Fibroblast of the aortic adventitia (primary cell): ENCODE measurements around the gene LPIN1. TPM values are rescaled to one million over a fixed set of nuclear protein-coding genes. Genes with fewer than 3 reads are reported as not detected.
A peak's percentile ranks its signal among the peaks of the same experiment; 100 is the strongest.

Experiments
- DNase-seq: peaks from one replicate; pipeline ENCODE4 v3.0.0-alpha.2; 2010; ENCODE audit warnings: low read depth
- H3K4me3 ChIP-seq: 2 replicates; pipeline ENCODE4 v1.5.1; 2011; ENCODE audit warnings: low read depth, mild to moderate bottlenecking, control low read depth, low read length, moderate library complexity
- total RNA-seq: library from RNA; depleted of rRNA; stranded (reverse); fragments of >200 nt; gene quantifications from 2 replicates; pipeline ENCODE4 v1.2.3, GENCODE V29; 2012; ENCODE audit warnings: low replicate concordance
- TF ChIP-seq, protein P1 (sequence below): IDR thresholded peaks from 2 replicates; pipeline ENCODE4 v1.5.1; 2011; ENCODE audit warnings: mild to moderate bottlenecking, low read length, control low read depth, inconsistent platforms; ENCODE audit not compliant: insufficient read depth

Gene LPIN1
- total RNA-seq, 1 donor: 50.4 TPM

DNA sequence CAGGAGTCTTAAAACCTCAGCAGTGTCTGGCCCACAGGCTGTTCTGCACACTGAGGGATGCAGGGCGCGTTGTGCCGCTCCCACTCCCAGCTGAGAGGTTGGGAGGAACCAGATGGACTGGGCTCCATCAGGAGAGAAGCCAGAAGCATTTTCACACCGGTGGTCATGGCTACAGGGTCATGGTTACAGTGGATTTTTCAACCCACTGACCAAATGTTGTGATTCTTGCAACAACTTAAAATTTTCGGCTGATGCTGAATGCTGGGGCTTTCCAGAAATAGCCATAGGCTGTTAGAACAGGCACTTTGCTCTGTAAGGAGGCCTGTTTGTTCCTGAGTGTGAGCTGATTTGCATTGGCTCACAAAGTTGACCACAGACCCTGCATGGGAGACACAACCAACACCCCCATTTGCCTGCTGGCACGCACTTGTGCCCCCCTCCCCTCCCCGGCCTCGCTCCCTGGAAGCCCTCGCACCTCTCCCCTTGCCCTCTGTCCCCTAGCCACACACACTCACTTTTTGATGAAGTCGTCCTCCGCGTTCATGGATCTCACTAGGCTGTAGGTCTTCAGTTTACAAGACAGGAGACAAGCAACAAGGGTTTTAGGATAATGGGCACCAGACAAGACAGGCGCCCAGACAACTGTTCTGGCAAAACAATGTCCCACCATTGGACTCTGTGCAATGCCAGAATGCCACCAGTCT, 3.4 kb downstream of the LPIN1 start:
- H3K4me3 ChIP-seq: peak overlapping the region; percentile 40
- DNase-seq: peak; percentile 32
- TF ChIP-seq, protein P1, sequence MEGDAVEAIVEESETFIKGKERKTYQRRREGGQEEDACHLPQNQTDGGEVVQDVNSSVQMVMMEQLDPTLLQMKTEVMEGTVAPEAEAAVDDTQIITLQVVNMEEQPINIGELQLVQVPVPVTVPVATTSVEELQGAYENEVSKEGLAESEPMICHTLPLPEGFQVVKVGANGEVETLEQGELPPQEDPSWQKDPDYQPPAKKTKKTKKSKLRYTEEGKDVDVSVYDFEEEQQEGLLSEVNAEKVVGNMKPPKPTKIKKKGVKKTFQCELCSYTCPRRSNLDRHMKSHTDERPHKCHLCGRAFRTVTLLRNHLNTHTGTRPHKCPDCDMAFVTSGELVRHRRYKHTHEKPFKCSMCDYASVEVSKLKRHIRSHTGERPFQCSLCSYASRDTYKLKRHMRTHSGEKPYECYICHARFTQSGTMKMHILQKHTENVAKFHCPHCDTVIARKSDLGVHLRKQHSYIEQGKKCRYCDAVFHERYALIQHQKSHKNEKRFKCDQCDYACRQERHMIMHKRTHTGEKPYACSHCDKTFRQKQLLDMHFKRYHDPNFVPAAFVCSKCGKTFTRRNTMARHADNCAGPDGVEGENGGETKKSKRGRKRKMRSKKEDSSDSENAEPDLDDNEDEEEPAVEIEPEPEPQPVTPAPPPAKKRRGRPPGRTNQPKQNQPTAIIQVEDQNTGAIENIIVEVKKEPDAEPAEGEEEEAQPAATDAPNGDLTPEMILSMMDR: no peak

DNA sequence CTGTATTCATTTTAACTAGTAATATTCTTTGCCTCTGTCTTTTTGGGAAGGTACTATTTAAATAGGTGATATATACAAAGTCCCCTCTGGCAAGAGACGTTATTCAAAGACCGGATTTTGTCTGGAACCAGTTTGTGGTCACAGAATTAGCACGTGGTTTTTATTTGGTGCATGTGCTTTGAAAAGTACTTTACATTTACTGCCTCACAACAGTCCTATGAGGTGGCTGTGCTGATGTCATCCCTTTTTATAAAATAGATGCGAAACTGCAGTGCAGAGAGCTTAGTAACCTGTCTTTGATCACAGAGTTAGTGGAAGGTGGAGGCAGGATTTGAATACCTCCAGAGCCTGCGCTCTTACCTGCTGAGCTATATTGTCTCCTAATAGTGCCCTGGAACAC, 4.0 kb downstream of the LPIN1 start:
- H3K4me3 ChIP-seq: no peak overlapping the region
- DNase-seq: no peak
- TF ChIP-seq, protein P1: no peak

DNA sequence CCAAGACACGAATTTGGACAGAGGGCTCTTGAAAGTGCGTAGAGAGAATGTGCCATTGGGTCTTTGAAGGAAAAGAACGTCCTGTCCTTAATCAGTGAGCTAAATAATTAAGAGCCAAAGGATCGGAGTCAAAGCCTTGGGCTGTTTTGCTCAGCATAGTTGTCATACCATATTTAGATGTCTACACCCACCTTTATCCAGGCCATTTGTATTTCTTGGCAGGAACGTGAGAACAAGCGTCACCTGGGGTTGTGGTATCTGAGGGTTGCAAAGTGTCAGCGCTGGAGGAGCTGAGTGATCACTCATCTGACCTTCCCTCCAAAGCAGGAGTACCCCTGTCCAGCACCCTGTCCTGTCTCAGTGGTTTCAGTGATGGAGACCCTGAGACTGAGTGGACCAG, 4.5 kb downstream of the LPIN1 start:
- TF ChIP-seq, protein P1: no peak
- DNase-seq: no peak
- H3K4me3 ChIP-seq: no peak overlapping the region

DNA sequence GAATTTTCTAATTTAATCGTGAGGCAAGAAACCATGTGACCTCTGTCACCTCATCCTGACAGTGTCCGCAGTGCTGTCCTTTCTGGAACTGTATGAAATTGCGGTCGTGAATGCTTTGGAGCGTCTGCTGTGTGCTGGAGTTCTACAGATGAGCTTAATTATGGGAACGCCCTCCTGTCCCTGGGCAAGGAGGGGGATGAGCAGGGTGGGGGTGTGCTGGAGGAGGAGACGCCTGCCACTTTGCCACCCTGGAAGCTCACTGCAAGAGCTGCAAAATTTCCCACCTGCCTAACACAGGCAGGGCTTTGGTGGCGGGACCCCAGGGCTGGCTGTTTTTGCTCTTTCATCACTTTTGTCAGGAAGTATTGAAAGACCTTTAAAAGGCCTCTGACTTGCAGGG, 6.5 kb downstream of the LPIN1 start:
- H3K4me3 ChIP-seq: no peak overlapping the region
- DNase-seq: no peak
- TF ChIP-seq, protein P1: no peak

DNA sequence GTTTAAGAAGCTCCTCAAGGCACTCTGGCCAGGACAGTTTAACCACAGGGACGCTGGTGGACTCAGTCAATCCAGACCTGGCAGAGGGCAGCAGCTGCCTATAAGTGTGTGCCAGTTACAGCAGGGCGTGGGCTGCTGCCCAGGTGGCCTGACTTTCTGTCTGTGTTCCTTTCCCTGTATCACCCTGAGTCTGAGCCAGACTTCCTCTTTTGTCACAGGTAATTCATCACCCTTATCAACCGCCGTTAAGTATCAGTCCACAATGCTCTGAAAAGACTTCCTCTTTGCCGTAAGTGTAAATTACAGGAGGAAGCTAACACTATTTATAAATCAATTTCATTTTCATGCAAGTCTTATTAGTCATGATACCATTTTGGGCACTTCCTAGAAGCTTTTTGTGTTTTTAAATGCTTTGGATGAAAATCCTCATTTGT, 7.0 kb downstream of the LPIN1 start:
- no peak overlapping the region for H3K4me3 ChIP-seq
- TF ChIP-seq, protein P1: no peak
- no peak for DNase-seq

DNA sequence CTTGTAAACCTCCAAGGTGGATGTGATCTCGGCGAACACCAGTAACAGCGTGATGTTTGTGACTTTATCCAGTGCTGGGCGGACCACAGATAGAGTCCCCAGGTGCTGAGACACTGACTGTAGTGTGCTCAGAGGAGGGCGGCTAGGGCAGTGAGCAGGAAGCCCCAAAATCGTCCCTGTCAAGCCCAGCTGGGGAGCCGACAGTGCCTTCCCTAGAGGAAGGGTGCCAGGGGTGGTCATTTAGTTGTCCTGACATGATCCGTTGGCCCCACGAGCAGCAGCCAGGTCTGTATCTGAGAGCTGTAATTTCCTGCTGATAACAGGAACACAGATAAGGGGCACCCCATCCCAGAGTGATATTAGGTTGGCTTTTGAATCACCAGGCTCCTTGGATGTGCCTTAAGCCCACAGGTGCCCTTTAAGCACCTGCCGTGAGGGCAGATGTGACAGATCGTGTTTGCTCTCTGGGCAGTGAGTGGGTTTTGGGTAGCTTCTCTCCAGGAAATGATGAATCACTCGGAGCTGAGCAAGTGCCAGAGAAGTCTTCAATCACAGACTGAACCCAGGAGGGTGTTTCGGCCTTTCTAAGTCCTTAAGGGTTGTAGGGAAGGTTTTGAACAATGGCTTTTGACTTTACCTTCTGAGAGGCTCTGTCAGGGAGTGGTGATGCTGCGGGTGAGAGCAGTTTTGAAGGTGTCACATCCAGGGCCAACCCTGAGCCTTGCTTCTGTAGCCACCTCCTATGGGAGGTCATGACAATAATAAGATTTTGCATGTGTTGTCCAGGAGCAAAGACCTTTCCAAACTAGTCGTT, 7.7 kb downstream of the LPIN1 start:
- DNase-seq: peak; percentile 73
- no peak overlapping the region for H3K4me3 ChIP-seq
- TF ChIP-seq, protein P1: no peak
